Psoas muscle (tissue), 8 donors: Measurements from ENCODE around the gene IFITM2. TPM values are rescaled to one million over a fixed set of nuclear protein-coding genes. Genes with fewer than 3 reads are reported as not detected.

ENCODE experiments used
- ATAC-seq, 4 donors: fragments of 200-7000 bp; cut with Tn5 transposase; one replicate each; pipeline ENCODE4 v1.9.1; 2020; ENCODE audit warnings: moderate library complexity in 3 of 4, mild to moderate bottlenecking in 2 of 4
- DNase-seq, 2 donors: peaks; one replicate each; pipeline ENCODE4 v3.0.0-alpha.2; 2020
- H3K27ac ChIP-seq: fragments of 200-600 bp; one replicate; pipeline ENCODE4 v1.8.0; 2022
- H3K27me3 ChIP-seq, 3 donors: fragments of 200-600 bp in 1 of 3; one replicate each; pipeline versions ENCODE4 v1.6.1 to v1.8.0; 2013 to 2022; ENCODE audit warnings: low read length in 2 of 3, mild to moderate bottlenecking in 2 of 3, moderate library complexity in 1 of 3; ENCODE audit not compliant: insufficient read depth in 3 of 3
- H3K36me3 ChIP-seq, 2 donors: fragments of 200-600 bp in 1 of 2; one replicate each; pipeline versions ENCODE4 v1.6.1 to v1.8.0; 2013 to 2022; ENCODE audit warnings: low read depth in 1 of 2, mild to moderate bottlenecking in 1 of 2, moderate library complexity in 1 of 2; ENCODE audit not compliant: insufficient read depth in 1 of 2
- H3K4me1 ChIP-seq: fragments of 200-600 bp; one replicate; pipeline ENCODE4 v1.8.0; 2022
- H3K4me3 ChIP-seq: fragments of 200-600 bp; one replicate; pipeline ENCODE4 v1.8.0; 2022; ENCODE audit warnings: mild to moderate bottlenecking
- H3K9me3 ChIP-seq: fragments of 200-600 bp; one replicate; pipeline ENCODE4 v1.8.0; 2022
- CTCF ChIP-seq: fragments of 200-600 bp; IDR thresholded peaks from one replicate; pipeline ENCODE4 v1.8.0; 2022; ENCODE audit warnings: antibody characterized with exemption
- WGBS, 3 donors: extraction: QIAGEN DNeasy Blood & Tissue Kit; methylation state at CpG; one replicate each; pipeline versions ENCODE4 v1.1.6 to v1.1.7; 2013; 5-methylcytosine and 5-hydroxymethylcytosine counted together
- intact Hi-C, 2 donors: fragments of 100-400 bp; cut with DNase I; formaldehyde crosslinking; loops; one replicate each; pipeline versions ENCODE4 v1.11.0 to v1.14.2; 2022
- polyA plus RNA-seq, 3 donors: library from polyadenylated mRNA; stranded (reverse); fragments of 200-250 nt; gene quantifications; one replicate each; pipeline ENCODE4 v1.2.3, GENCODE V29; 2013
- total RNA-seq, 4 donors: library from RNA; stranded (reverse); fragmentation: NEBNext Ultra II Directional in 2 of 4; extraction: Animal tissue kit (Norgen Biotek cat#: 25700) in 2 of 4; gene quantifications; one replicate each; pipeline versions ENCODE4 v1.2.1 to v1.2.4, GENCODE V29; 2021 to 2023
- donor health status: healthy with polysubstance abuse.
- donor health status: DM: no; HTN: no; CAD: no; lungs with moderate emphysema.
- donor health status: Bipolar disorder and iron deficiency.
- donor health status: healthy.
- donor health status: DM: yes; HTN: yes; CAD: no.
- donor health status: DM: no; HTN: no; CAD: no.
- donor health status: DM: no; HTN: no; CAD: no.
- donor health status: DM: yes; HTN: yes; CAD: no.

Gene IFITM2
- total and polyA plus RNA-seq, 7 donors: 109 to 371 (median 138) TPM

- DNase-seq: peak; percentile 13 to 58
- WGBS, 3 donors: 47 to 74% (median 50%) methylated on average over 13 of the region's 13 CpGs
- Histone ChIP-seq H3K9me3 (no peaks in the 10 kb centered on the region), H3K36me3 (no peaks in the 10 kb centered on the region), H3K27ac (no peak overlapping the region), H3K27me3 (peaks cover 0 to 39% (median 4%) of the 10 kb centered on the region in 3 donors), H3K4me1 (no peaks in the 10 kb centered on the region), H3K4me3 (no peak overlapping the region)
- intact Hi-C loops: loop anchor here in 1 of 2 donors (5.0 kb wide), 1 partner anchor 65 kb away; no protein-coding TSS in a partner anchor
- peak in 2 of 4 donors; percentile 3 to 7 for ATAC-seq
- TF ChIP-seq CTCF: no peak
Observed at GRCh38 chr11:297051-297585, 10.5 kb upstream of the IFITM2 start.

- DNase-seq (peak; percentile 23 to 67), ATAC-seq (peak in 2 of 4 donors; percentile 38 to 54)
- no peak for TF ChIP-seq CTCF
- 44 to 56% (median 46%) methylated on average over 26 of the region's 26 CpGs for WGBS, 3 donors
- Histone ChIP-seq H3K27me3 (peaks cover 0 to 39% (median 4%) of the 10 kb centered on the region in 3 donors), H3K36me3 (no peaks in the 10 kb centered on the region), H3K27ac (no peak overlapping the region), H3K9me3 (no peaks in the 10 kb centered on the region), H3K4me3 (no peak overlapping the region), H3K4me1 (no peaks in the 10 kb centered on the region)
- intact Hi-C loops: loop anchor here in 1 of 2 donors (5.0 kb wide), 1 partner anchor 65 kb away; no protein-coding TSS in a partner anchor
Observed at GRCh38 chr11:297586-298405, 9.8 kb upstream of the IFITM2 start.

- DNase-seq (peak; percentile 17 to 42), ATAC-seq (peak in 1 of 4 donors; percentile 3)
- Histone ChIP-seq H3K4me3 (no peak overlapping the region), H3K9me3 (no peaks in the 10 kb centered on the region), H3K27me3 (peaks cover 0 to 39% (median 4%) of the 10 kb centered on the region in 3 donors), H3K4me1 (no peaks in the 10 kb centered on the region), H3K36me3 (no peaks in the 10 kb centered on the region), H3K27ac (no peak overlapping the region)
- intact Hi-C loops: loop anchor here in 1 of 2 donors (5.0 kb wide), 1 partner anchor 64 kb away; no protein-coding TSS in a partner anchor
- no peak for TF ChIP-seq CTCF
- WGBS, 3 donors: 53 to 70% (median 57%) methylated on average over 15 of the region's 15 CpGs
Observed at GRCh38 chr11:298406-299065, 9.1 kb upstream of the IFITM2 start.

GRCh38 chr11:299081-299891, 8.3 kb upstream of the IFITM2 start, which contains the start of gene IFITM5:
Gene IFITM5, minus strand, starts transcription at chr11:299526. Its CDS starts 36 bp downstream, at chr11:299490.
- peak; percentile 9 to 47 for DNase-seq
- Histone ChIP-seq H3K4me3 (no peak within 1 kb of the TSS), H3K27me3 (peaks cover 0 to 47% (median 4%) of the 10 kb centered on the region in 3 donors), H3K9me3 (no peaks in the 10 kb centered on the region), H3K4me1 (no peaks in the 10 kb centered on the region), H3K36me3 (no peaks in the 10 kb centered on the region), H3K27ac (no peak within 1 kb of the TSS)
- no peak for ATAC-seq
- TF ChIP-seq CTCF: no peak
- intact Hi-C loops: loop anchor here in 1 of 2 donors (5.0 kb wide), 1 partner anchor 63 kb away; no protein-coding TSS in a partner anchor
- WGBS, 3 donors: 59 to 65% (median 60%) methylated on average over 38 to 40 of the region's 40 CpGs
